Kidney (tissue), 14 donors: ENCODE measurements around the gene ASAP3. TPM values are rescaled to one million over a fixed set of nuclear protein-coding genes. Genes with fewer than 3 reads are reported as not detected.
"Not testable (repeated sequence)": the region's sequence is repeated elsewhere in the genome, so short reads cannot be mapped to it uniquely, and the experiment has no call there.

ENCODE experiments used
- DNase-seq, 5 donors: peaks; one replicate each; pipeline ENCODE4 v3.0.0-alpha.2; 2013 to 2020
- FAIRE-seq: peaks from 2 replicates; lab custom pipeline; 2012; peaks lifted over from hg19 to GRCh38; lab: Jason Lieb, UNC
- H3K27ac ChIP-seq, 2 donors: one replicate each; pipeline ENCODE4 v1.7.0; 2013; ENCODE audit warnings: low read depth in 2 of 2, low read length in 2 of 2, inconsistent platforms in 1 of 2
- H3K27me3 ChIP-seq: one replicate; pipeline ENCODE4 v1.7.1; 2013; ENCODE audit warnings: low read length, inconsistent platforms; ENCODE audit not compliant: control insufficient read depth, insufficient read depth
- H3K36me3 ChIP-seq, 3 donors: one replicate each; pipeline versions ENCODE4 v1.7.0 to v1.7.1; 2013; ENCODE audit warnings: low read length in 3 of 3, control low read depth in 1 of 3, inconsistent platforms in 1 of 3; ENCODE audit not compliant: insufficient read depth in 3 of 3, control insufficient read depth in 2 of 3
- H3K4me1 ChIP-seq, 3 donors: one replicate each; pipeline versions ENCODE4 v1.7.0 to v1.7.1; 2013; ENCODE audit warnings: low read length in 3 of 3, inconsistent platforms in 1 of 3, low read depth in 1 of 3; ENCODE audit not compliant: control insufficient read depth in 2 of 3, insufficient read depth in 2 of 3
- H3K4me3 ChIP-seq, 3 donors: one replicate each; pipeline versions ENCODE4 v1.7.0 to v1.8.1; 2013; ENCODE audit warnings: low read length in 3 of 3, control low read depth in 1 of 3, inconsistent platforms in 1 of 3
- H3K9ac ChIP-seq, 3 donors: one replicate each; pipeline versions ENCODE4 v1.7.0 to v1.7.1; 2013; ENCODE audit warnings: low read length in 3 of 3, control low read depth in 1 of 3, inconsistent platforms in 1 of 3
- H3K9me3 ChIP-seq, 3 donors: one replicate each; pipeline versions ENCODE4 v1.7.0 to v1.7.1; 2013; ENCODE audit warnings: low read length in 3 of 3, control low read depth in 1 of 3, inconsistent platforms in 1 of 3; ENCODE audit not compliant: control insufficient read depth in 2 of 3, insufficient read depth in 1 of 3
- CTCF ChIP-seq: IDR thresholded peaks from 3 replicates; pipeline ENCODE4 v1.5.1; 2012; ENCODE audit warnings: mild to moderate bottlenecking, moderate library complexity, borderline replicate concordance; ENCODE audit not compliant: insufficient read depth; ENCODE audit errors: extremely low read depth
- intact Hi-C: fragments of 100-400 bp; cut with DNase I; formaldehyde crosslinking; loops from one replicate; pipeline ENCODE4 v1.11.1; 2022
- polyA plus RNA-seq: library from polyadenylated mRNA; stranded (reverse); fragments of 350-450 nt; fragmentation: Illumina TruSeq; extraction: RNeasy Lipid Tissue Mini Kit (QIAGEN cat#74804); gene quantifications from one replicate; pipeline ENCODE4 v1.2.3, GENCODE V29; 2014; ENCODE audit warnings: low read depth, low replicate concordance; ENCODE audit not compliant: insufficient read depth
- total RNA-seq: library from RNA; stranded (reverse); fragmentation: NEBNext Ultra II Directional; extraction: Animal tissue kit (Norgen Biotek cat#: 25700); gene quantifications from one replicate; pipeline ENCODE4 v1.2.1, GENCODE V29; 2021
- donor health status: control.
- donor health status: control.
- donor health status: control.
- donor health status: control.
- donor health status: control.
- donor health status: DM: yes; HTN: yes; CAD: no.
- donor health status: Normal renal cell carcinoma (clear cell type).

ASAP3 gene
- total and polyA plus RNA-seq, 2 donors from 2014 or later: 29.9 to 37.8 TPM

GRCh38 chr1:23505851-23506250 is 21.9 kb upstream of the ASAP3 start:
- no peak overlapping the region for H3K9ac ChIP-seq
- H3K27me3 ChIP-seq: no peaks in the 10 kb centered on the region
- no peaks in the 10 kb centered on the region for H3K4me1 ChIP-seq
- H3K27ac ChIP-seq: no peak overlapping the region
- intact Hi-C loops: no loop called here
- H3K36me3 ChIP-seq: no peaks in the 10 kb centered on the region
- FAIRE-seq (no peak), DNase-seq (no peak)
- no peak for TF ChIP-seq CTCF
- no peak overlapping the region for H3K4me3 ChIP-seq
- no peaks in the 10 kb centered on the region for H3K9me3 ChIP-seq

- FAIRE-seq, H3K27ac ChIP-seq, intact Hi-C loops, H3K27me3 ChIP-seq, H3K36me3 ChIP-seq, H3K4me3 ChIP-seq, H3K9ac ChIP-seq, DNase-seq, H3K9me3 ChIP-seq, H3K4me1 ChIP-seq: not testable (repeated sequence)
These were observed 20.2 kb upstream of the ASAP3 start for GRCh38 chr1:23504156-23504555.

GRCh38 chr1:23502951-23503350 is 19.0 kb upstream of the ASAP3 start:
- intact Hi-C loops: no loop called here
- H3K9ac ChIP-seq: no peak overlapping the region
- no peak overlapping the region for H3K27ac ChIP-seq
- H3K4me3 ChIP-seq: no peak overlapping the region
- H3K27me3 ChIP-seq: no peaks in the 10 kb centered on the region
- no peaks in the 10 kb centered on the region for H3K36me3 ChIP-seq
- no peak for TF ChIP-seq CTCF
- DNase-seq: no peak
- FAIRE-seq: no peak
- no peaks in the 10 kb centered on the region for H3K9me3 ChIP-seq
- no peaks in the 10 kb centered on the region for H3K4me1 ChIP-seq

GRCh38 chr1:23500466-23500865 is 16.5 kb upstream of the ASAP3 start:
- Histone ChIP-seq H3K9me3 (no peaks in the 10 kb centered on the region), H3K36me3 (no peaks in the 10 kb centered on the region), H3K27ac (no peak overlapping the region), H3K4me3 (no peak overlapping the region), H3K4me1 (no peaks in the 10 kb centered on the region), H3K9ac (no peak overlapping the region), H3K27me3 (no peaks in the 10 kb centered on the region)
- FAIRE-seq (no peak), DNase-seq (no peak)
- no peak for TF ChIP-seq CTCF
- intact Hi-C loops: no loop called here
